ENCODE data around the gene RRP1.

DNA sequence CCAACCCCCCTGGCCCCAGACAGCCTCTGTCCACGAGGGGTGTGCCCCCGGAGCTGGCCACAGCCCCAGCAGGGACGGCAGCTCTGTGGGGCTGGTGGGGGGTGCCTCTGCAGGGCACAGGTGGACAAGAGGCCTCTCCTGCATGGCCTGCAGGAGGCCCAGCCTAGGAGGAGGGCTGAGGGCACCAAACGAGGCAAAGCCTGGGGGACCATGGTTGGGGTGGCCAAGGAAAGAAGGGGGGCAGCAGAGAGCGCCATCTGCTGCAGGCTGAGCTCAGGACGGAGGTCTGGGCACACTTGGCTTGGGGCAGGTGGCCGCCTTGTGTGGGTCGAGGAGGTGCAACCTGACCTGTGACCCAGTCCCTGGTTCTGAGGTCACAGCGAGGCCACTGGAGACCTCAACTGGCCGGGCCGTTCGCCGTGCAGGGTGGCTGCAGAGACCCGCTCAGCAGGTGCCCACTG lies 27.3 kb downstream of the RRP1 start:
- TF ChIP-seq CTCF (conservative IDR thresholded peaks at IDR 0.05): no peak
- no peak for TF ChIP-seq ZFX (IDR thresholded peaks at IDR 0.05)

Measured in C4-2B (cell line).